Mesodermal cell (in vitro differentiated cells): Measurements from ENCODE around the gene KRTAP10-4. TPM values are rescaled to one million over a fixed set of nuclear protein-coding genes. Genes with fewer than 3 reads are reported as not detected.
"Not testable (repeated sequence)": the region's sequence is repeated elsewhere in the genome, so short reads cannot be mapped to it uniquely, and the experiment has no call there.

ENCODE experiments used
- H3K27ac ChIP-seq: 2 replicates; pipeline ENCODE4 v1.7.0; 2013; ENCODE audit warnings: mild to moderate bottlenecking, low read depth, low read length, moderate library complexity; ENCODE audit not compliant: severe bottlenecking
- H3K36me3 ChIP-seq: 2 replicates; pipeline ENCODE4 v1.7.1; 2013; ENCODE audit warnings: mild to moderate bottlenecking, low read length, moderate library complexity; ENCODE audit not compliant: control insufficient read depth, insufficient read depth
- H3K4me1 ChIP-seq: one replicate; pipeline ENCODE4 v1.7.1; 2013; ENCODE audit warnings: mild to moderate bottlenecking, low read length; ENCODE audit not compliant: insufficient read depth, control insufficient read depth, poor library complexity, severe bottlenecking
- H3K4me3 ChIP-seq: 2 replicates; pipeline ENCODE4 v1.7.0; 2013; ENCODE audit warnings: low read length, control low read depth, mild to moderate bottlenecking; ENCODE audit not compliant: insufficient read depth, poor library complexity, severe bottlenecking; ENCODE audit errors: extremely low read depth
- H3K9me3 ChIP-seq: 2 replicates; pipeline ENCODE4 v1.7.1; 2013; ENCODE audit warnings: mild to moderate bottlenecking, low read length, moderate library complexity; ENCODE audit not compliant: control insufficient read depth
- WGBS, 2 experiments: methylation state at CpG; one replicate each; pipeline ENCODE4 v1.1.5; 2013; ENCODE audit warnings: missing lambda C conversion rate in 2 of 2; ENCODE audit not compliant: insufficient coverage in 2 of 2; 5-methylcytosine and 5-hydroxymethylcytosine counted together
- polyA plus RNA-seq, 2 experiments: library from polyadenylated mRNA; stranded (reverse); fragments of 50-300 nt; gene quantifications; one replicate each; pipeline ENCODE4 v1.2.3, GENCODE V29; 2013

Gene KRTAP10-4, protein sequence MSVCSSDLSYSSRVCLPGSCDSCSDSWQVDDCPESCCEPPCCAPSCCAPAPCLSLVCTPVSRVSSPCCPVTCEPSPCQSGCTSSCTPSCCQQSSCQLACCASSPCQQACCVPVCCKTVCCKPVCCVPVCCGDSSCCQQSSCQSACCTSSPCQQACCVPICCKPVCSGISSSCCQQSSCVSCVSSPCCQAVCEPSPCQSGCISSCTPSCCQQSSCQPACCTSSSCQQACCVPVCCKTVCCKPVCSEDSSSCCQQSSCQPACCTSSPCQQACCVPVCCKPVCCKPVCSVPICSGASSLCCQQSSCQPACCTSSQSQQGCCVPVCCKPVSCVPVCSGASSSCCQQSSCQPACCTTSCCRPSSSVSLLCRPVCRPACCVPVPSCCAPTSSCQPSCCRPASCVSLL
- not detected for polyA plus RNA-seq (2013, experiment 1 of 2)
- polyA plus RNA-seq (2013, experiment 2 of 2) = not detected

DNA sequence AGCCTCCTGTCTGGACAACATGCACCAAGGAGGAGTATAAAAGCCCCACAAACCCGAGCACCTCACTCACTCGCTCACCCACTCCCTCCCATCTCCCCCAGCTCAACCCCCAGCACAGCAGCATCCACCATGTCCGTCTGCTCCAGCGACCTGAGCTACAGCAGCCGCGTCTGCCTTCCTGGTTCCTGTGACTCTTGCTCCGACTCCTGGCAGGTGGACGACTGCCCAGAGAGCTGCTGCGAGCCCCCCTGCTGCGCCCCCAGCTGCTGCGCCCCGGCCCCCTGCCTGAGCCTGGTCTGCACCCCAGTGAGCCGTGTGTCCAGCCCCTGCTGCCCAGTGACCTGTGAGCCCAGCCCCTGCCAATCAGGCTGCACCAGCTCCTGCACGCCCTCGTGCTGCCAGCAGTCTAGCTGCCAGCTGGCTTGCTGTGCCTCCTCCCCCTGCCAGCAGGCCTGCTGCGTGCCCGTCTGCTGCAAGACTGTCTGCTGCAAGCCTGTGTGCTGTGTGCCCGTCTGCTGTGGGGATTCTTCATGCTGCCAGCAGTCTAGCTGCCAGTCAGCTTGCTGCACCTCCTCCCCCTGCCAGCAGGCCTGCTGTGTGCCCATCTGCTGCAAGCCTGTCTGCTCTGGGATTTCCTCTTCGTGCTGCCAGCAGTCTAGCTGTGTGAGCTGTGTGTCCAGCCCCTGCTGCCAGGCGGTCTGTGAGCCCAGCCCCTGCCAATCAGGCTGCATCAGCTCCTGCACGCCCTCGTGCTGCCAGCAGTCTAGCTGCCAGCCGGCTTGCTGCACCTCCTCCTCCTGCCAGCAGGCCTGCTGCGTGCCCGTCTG lies at the start of gene KRTAP10-4:
TSS of gene KRTAP10-4 (plus strand) at position 100 of the 827 bp plus-strand sequence. CDS start at position 130, 30 bp downstream.
- not testable (repeated sequence) for H3K27ac ChIP-seq, H3K36me3 ChIP-seq, H3K4me3 ChIP-seq, H3K4me1 ChIP-seq
- 82 to 84% methylated on average over 2 to 14 of the region's 25 CpGs for WGBS, 2 experiments
- peaks cover 27% of the 10 kb centered on the region for H3K9me3 ChIP-seq

DNA sequence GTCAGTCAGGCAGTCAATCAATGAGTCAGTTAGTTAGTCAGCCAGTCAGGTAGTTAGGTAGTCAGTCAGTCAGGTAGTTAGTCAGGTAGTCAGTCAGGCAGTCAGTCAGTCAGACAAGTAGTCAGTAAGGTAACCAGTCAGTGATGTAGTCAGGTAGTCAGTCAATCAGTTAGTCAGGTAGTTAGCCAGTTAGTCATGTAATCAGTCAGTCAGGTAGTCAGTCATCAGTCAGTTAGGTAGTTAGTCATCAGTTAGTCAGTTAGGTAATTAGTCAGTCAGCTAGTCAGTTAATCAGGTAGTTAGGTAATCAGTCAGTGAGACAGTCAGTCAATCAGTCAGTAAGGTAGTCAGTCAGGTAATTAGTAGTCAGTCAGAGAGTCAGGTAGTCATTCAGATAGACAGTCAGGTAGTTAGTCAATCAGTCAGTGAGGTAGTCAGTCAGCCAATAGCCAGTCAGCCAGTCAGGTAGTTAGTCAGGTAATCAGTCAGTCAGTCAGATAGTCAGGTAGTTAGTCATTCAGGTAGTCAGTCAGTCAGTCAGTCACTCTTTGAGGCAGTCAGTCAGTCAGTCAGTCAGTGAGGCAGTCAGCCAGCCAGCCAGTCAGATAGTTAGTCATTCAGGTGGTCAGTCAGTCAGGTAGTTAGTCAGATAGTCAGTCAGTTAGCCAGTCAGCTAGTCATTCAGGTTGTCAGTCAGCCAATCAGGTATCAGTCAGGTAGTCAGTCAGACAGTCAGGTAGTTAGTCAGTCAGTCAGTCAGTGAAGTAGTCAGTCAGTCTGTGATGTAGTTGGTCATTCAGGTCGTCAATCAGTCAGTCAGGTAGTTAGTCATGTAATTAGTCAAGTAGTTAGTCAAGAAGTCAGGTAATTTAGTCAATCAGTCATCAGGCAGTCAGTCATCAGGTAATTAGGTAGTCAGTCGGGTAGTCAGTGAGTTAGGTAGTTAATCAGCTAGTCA lies 48.8 kb upstream of the KRTAP10-4 start:
- H3K4me3 ChIP-seq = no peak overlapping the region
- H3K36me3 ChIP-seq = no peaks in the 10 kb centered on the region
- H3K27ac ChIP-seq = no peak overlapping the region
- H3K9me3 ChIP-seq = peaks cover 3% of the 10 kb centered on the region
- 68 to 71% methylated on average over 2 of the region's 2 CpGs for WGBS, 2 experiments
- H3K4me1 ChIP-seq = peaks cover 3% of the 10 kb centered on the region

DNA sequence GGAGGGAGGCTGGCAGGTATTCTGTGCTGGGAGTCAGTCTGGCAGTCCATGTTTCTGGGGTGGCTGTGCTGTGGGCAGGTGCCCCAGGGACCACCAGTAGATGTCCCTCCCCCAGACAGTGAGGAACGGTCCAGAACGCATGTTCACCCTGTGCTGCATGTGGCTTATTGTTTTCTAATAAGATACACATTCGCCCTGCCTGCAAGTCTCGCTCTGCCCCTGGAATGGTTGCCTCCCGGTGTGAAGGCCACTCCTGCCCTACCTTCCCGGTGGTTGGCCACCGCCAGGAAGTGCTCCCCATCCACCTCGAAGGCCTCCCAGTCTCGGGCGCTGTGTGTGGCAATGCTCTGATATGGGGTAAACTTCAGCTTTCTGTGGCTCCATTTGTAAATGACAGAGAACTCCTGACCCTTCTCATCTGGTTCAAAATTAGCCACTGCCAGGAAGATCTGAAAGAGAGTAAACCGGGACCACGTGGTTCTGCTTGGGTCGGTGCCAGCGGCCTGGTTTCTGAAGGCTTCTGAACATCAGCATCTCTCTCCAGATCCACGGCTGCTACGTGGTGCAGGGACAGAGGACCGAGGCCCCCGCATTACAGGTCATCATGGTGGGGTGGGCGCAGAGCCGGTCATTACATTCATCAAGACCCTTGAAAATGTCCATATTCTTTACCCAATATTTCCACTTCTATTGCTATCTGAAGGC lies 48.0 kb upstream of the KRTAP10-4 start:
- H3K4me1 ChIP-seq = peaks cover 3% of the 10 kb centered on the region
- H3K4me3 ChIP-seq = no peak overlapping the region
- no peaks in the 10 kb centered on the region for H3K36me3 ChIP-seq
- 92 to 94% methylated on average over 17 to 18 of the region's 20 CpGs for WGBS, 2 experiments
- no peak overlapping the region for H3K27ac ChIP-seq
- H3K9me3 ChIP-seq = peaks cover 3% of the 10 kb centered on the region

DNA sequence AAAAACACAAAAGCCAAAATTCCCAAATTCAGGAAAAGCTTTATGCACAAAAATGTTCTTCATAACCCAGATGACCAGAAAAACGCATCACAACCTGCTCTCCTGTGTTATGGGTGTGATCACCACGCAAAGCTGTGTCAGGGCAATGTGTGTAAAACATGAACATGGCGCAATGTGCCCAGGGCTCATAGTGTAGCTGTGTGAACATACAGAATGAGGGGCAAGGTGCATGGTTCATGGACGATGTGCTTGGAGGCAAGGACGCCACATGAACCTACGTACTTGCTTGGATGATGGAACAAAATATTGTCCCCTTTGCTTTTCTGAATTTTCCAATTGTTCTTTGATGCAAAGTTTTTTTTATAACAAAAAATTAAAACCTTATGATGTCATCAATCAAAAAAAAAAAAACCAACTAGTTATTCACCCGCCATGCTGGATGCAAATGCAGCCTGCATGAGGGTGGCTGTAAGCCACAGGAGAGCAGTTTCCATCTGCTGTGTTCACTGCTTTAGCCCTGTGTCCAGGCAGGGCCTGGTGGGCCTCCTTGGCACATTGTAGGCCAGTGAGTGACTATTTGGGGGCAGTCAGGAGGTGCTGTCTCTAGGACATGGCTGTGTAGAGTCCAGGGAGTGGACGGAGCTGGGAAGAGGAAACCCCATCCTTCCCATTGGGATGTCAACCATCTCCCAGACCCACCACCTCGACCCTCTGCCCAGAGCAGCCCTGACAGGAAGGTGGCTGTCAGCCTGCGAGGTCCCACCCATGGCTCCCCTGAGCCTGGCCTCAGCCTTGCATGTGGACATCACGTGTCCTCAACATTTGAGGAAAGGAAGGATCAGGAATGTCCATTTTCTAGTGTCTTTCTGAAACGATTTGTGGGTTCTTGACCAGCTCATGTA lies 47.2 kb upstream of the KRTAP10-4 start:
- H3K36me3 ChIP-seq = no peaks in the 10 kb centered on the region
- no peak overlapping the region for H3K4me3 ChIP-seq
- WGBS, 2 experiments = 93% methylated on average over 9 to 11 of the region's 12 CpGs
- H3K9me3 ChIP-seq = peaks cover 3% of the 10 kb centered on the region
- no peaks in the 10 kb centered on the region for H3K4me1 ChIP-seq
- H3K27ac ChIP-seq = no peak overlapping the region

DNA sequence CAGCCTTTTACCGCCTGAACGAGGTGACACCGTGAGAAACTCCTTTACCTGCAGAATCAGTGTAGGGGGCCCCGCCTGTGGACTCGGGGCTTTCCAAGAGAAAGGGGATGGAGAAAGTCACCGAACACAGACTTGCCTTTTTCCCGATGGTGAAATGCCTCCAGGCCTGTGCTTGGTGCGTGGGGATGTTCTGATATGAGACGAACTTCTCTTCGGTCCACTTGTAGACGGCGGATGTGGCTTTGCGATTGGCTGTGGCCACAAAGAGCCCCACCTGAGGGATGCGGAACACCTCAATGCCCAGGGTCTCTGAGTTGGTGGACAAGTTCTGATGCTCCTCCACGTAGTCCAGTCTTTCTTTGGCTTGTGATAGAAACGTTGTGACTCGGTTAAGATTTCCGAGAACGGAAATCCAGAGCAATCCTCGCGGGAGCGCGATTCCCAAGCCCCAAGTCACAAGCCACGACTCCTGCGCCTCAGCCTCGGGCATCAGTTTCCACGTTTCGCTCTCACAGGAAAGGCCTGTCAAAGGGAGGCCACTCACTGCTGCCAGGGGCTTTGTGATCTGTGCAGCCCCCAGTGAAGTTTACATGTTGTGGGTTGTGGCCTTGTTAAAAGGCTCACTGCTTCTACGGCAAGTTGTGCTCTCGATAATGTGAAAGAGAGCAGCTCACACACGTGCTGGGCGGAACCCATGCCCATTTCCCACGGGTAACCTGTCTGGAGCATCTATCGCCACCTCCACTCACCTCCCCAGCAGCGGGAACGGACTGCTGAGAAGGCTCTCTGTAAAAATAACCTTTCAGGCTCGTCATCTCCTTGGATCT lies 46.2 kb upstream of the KRTAP10-4 start:
- Histone ChIP-seq H3K9me3 (peaks cover 3% of the 10 kb centered on the region), H3K36me3 (no peaks in the 10 kb centered on the region), H3K27ac (no peak overlapping the region), H3K4me1 (no peaks in the 10 kb centered on the region), H3K4me3 (no peak overlapping the region)
- 93 to 96% methylated on average over 33 to 35 of the region's 37 CpGs for WGBS, 2 experiments

DNA sequence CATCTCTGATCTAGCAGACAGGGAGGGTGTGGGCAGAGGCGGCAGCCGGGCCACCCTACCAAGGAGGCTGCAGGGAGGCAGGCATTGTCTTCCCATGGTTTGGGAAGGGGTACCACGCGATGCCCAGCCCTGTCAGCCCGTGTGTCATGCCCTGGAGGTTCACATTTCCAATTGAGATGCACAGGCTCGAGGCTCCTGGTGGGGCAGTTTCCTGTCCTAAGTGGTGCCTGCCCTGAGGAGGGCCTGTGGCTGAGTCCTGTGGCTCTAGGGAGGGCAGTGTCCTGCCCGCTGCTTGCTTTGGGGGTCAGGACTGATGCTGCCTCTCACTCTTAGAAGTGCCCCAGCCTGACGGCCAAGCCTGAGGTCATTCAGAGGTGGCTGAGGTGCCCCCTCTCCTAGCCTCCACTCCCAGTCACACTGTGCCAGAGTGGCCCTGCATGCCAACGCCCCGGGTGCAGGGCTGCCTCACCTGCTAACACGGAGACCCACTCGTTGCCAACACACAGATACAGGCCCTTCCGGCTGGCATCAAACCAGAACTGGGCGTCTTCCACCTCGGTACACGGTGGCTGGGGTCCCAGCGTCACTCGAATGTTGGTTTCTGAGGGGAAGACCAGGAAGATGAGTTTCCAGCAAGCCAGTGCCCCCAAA lies 45.4 kb upstream of the KRTAP10-4 start:
- no peaks in the 10 kb centered on the region for H3K36me3 ChIP-seq
- H3K27ac ChIP-seq = no peak overlapping the region
- 85 to 92% methylated on average over 16 to 17 of the region's 18 CpGs for WGBS, 2 experiments
- no peaks in the 10 kb centered on the region for H3K4me1 ChIP-seq
- no peak overlapping the region for H3K4me3 ChIP-seq
- peaks cover 3% of the 10 kb centered on the region for H3K9me3 ChIP-seq

DNA sequence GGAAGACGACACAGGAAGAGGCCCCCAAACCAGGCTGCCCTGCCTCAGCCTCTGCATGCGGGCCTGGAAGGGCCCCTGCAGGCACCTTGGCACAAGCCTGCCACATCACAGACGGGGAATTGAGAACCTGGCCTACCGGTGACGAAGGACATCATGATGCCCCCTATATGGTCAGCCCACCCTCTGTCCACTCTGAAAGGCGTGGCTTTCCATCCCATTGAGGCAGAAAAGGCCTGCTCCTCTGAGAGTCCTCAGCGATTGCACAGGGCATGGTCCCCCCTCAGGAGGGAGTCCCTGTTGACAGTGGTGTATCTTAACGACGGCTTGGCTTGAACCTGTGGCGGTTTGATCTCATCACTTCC lies 44.9 kb upstream of the KRTAP10-4 start:
- H3K27ac ChIP-seq = no peak overlapping the region
- H3K9me3 ChIP-seq = peaks cover 3% of the 10 kb centered on the region
- H3K4me1 ChIP-seq = no peaks in the 10 kb centered on the region
- WGBS, 2 experiments = 90 to 95% methylated on average over 9 to 10 of the region's 10 CpGs
- no peak overlapping the region for H3K4me3 ChIP-seq
- no peaks in the 10 kb centered on the region for H3K36me3 ChIP-seq

DNA sequence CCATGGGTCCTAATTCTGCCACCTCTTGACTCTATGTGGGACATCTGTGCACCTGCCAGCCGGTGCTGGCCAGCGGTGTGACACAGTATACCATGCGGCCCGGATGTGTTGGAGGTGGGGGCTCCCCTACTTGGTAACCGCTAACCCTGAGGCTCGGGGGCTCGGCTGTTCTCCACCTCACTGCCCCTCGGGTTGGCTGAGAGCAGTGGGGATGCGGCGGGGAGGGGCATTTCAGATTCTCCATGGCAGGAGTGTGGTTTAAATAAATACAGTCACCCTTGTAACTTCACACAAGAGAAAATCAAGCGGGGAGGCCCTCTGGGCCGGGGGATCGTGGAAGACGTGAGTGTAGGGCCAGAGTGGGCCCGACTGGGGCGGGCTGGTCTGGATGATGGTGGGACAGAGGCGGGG lies 44.5 kb upstream of the KRTAP10-4 start:
- H3K27ac ChIP-seq = no peak overlapping the region
- WGBS, 2 experiments = 93 to 96% methylated on average over 11 to 13 of the region's 17 CpGs
- peaks cover 3% of the 10 kb centered on the region for H3K9me3 ChIP-seq
- no peaks in the 10 kb centered on the region for H3K36me3 ChIP-seq
- H3K4me3 ChIP-seq = no peak overlapping the region
- H3K4me1 ChIP-seq = no peaks in the 10 kb centered on the region
